GM12801 (cell line): ENCODE measurements around the gene ACSM3.

Experiments used
- CTCF ChIP-seq: IDR thresholded peaks from one replicate; pipeline ENCODE4 v1.5.1; 2011; ENCODE audit warnings: control low read depth; ENCODE audit not compliant: insufficient read length; ENCODE audit errors: extremely low read depth

Gene ACSM3

GRCh38 chr16:20774703-20775362 lies 11.0 kb downstream of the ACSM3 start:
- TF ChIP-seq CTCF, result no peak

- TF ChIP-seq CTCF, result no peak
These were observed 17.9 kb downstream of the ACSM3 start for GRCh38 chr16:20781697-20782096.

- TF ChIP-seq CTCF, result no peak
These were observed 18.7 kb downstream of the ACSM3 start for GRCh38 chr16:20782470-20782869.

GRCh38 chr16:20784204-20784603 lies 20.4 kb downstream of the ACSM3 start:
- no peak for TF ChIP-seq CTCF

- no peak for TF ChIP-seq CTCF
These were observed 25.3 kb downstream of the ACSM3 start for GRCh38 chr16:20789130-20789529.

GRCh38 chr16:20791923-20792612 lies 28.3 kb downstream of the ACSM3 start:
- TF ChIP-seq CTCF, result no peak

- no peak for TF ChIP-seq CTCF
These were observed 34.5 kb downstream of the ACSM3 start for GRCh38 chr16:20798364-20798763.
